Omental fat pad (tissue), 4 donors: ENCODE data around the gene ZBTB48. TPM values are rescaled to one million over a fixed set of nuclear protein-coding genes. Genes with fewer than 3 reads are reported as not detected.
"Not testable (repeated sequence)": the region's sequence is repeated elsewhere in the genome, so short reads cannot be mapped to it uniquely, and the experiment has no call there.

Experiments used
- ATAC-seq: fragments of 150-250 bp; one replicate; pipeline ENCODE4 v1.9.1; 2016; ENCODE audit warnings: mild to moderate bottlenecking, moderate library complexity; ENCODE audit not compliant: low FRiP score
- DNase-seq: peaks from one replicate; pipeline ENCODE4 v3.0.0-alpha.2; 2019; ENCODE audit warnings: low spot score
- total RNA-seq, 4 donors: library from RNA; depleted of rRNA; stranded (reverse); fragments of >200 nt; gene quantifications; one replicate each; pipeline ENCODE4 v1.1.0, GENCODE V29; 2016
- TF ChIP-seq, protein P1 (sequence below), 3 donors: fragments of 450-650 bp; IDR thresholded peaks; one replicate each; pipeline ENCODE4 v1.5.1; 2016 to 2017; ENCODE audit warnings: antibody characterized with exemption in 3 of 3, mild to moderate bottlenecking in 3 of 3, moderate library complexity in 2 of 3

Gene ZBTB48
- total RNA-seq, 4 donors from 2014 or later = 9.9 to 19.2 (median 13.4) TPM

DNA sequence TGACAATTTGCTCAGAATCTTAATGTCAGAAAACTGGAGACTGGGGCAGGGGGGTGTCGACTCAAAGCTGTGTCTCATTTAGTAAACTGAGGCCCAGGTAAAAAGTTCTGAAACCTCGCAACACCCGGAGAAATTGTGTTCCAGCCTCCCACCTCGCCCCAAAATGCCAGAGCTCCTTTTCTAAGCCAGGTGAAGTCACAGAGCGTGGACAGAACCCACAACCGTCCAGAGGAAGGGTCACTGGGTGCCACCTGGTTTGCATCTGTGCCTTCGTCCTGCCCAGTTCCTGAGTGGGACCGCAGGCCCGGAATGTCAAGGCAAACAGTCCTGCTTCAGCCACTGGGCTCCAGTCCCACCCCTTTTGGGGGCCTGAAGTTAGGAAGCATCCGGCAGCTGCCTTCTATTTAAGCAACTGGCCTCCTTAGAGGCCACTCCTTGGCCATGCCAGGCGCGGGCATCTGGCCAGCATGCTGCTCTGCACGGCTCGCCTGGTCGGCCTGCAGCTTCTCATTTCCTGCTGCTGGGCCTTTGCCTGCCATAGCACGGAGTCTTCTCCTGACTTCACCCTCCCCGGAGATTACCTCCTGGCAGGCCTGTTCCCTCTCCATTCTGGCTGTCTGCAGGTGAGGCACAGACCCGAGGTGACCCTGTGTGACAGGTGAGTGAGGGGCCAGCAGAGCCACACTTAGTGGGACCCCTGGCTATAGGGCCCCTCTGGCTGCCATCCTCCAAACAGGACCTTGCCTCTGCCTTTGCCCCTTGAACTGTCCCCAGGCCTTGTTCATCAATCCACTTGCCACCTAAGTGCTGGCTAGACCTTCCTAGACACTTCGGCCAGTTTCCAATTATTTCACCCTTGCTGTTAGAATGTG, 24.7 kb upstream of the ZBTB48 start, which contains the start of gene TAS1R1:
Gene TAS1R1, plus strand, starts transcription at position 401 of the 872 bp plus-strand sequence. Its CDS starts 67 bp downstream, at position 468.
- DNase-seq (no peak), ATAC-seq (no peak)
- TF ChIP-seq, protein P1, sequence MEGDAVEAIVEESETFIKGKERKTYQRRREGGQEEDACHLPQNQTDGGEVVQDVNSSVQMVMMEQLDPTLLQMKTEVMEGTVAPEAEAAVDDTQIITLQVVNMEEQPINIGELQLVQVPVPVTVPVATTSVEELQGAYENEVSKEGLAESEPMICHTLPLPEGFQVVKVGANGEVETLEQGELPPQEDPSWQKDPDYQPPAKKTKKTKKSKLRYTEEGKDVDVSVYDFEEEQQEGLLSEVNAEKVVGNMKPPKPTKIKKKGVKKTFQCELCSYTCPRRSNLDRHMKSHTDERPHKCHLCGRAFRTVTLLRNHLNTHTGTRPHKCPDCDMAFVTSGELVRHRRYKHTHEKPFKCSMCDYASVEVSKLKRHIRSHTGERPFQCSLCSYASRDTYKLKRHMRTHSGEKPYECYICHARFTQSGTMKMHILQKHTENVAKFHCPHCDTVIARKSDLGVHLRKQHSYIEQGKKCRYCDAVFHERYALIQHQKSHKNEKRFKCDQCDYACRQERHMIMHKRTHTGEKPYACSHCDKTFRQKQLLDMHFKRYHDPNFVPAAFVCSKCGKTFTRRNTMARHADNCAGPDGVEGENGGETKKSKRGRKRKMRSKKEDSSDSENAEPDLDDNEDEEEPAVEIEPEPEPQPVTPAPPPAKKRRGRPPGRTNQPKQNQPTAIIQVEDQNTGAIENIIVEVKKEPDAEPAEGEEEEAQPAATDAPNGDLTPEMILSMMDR (IDR thresholded peaks at IDR 0.05) = no peak

- DNase-seq (no peak), ATAC-seq (no peak)
- TF ChIP-seq, protein P1 (IDR thresholded peaks at IDR 0.05) = no peak
These were observed 22.2 kb upstream of the ZBTB48 start for GRCh38 chr1:6557597-6557996.

DNA sequence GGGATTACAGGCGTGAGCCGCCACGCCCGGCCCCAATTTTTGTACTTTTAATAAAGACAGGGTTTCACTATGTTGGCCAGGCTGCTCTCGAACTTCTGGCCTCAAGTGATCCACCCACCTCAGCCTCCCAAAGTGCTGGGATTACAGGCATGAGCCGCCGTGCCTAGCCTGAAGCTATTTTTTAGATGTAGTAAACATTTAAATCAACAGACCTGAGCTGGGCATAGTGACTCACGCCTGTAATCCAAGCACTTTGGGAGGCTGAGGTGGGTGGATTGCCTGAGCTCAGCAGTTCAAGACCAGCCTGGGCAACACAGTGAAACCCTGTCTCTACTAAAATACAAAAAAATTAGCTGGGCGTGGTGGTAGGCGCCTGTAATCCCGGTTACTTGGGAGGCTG, 20.6 kb upstream of the ZBTB48 start:
- DNase-seq, ATAC-seq: not testable (repeated sequence)

- no peak for ATAC-seq
- no peak for DNase-seq
- TF ChIP-seq, protein P1 (IDR thresholded peaks at IDR 0.05) = no peak
These were observed 19.5 kb upstream of the ZBTB48 start for GRCh38 chr1:6560267-6560666.

GRCh38 chr1:6569033-6569432, 10.8 kb upstream of the ZBTB48 start:
- no peak for ATAC-seq
- TF ChIP-seq, protein P1 (IDR thresholded peaks at IDR 0.05) = no peak
- DNase-seq = no peak

GRCh38 chr1:6570100-6570499, 9.7 kb upstream of the ZBTB48 start:
- TF ChIP-seq, protein P1 (IDR thresholded peaks at IDR 0.05) = no peak
- ATAC-seq (no peak), DNase-seq (no peak)

DNA sequence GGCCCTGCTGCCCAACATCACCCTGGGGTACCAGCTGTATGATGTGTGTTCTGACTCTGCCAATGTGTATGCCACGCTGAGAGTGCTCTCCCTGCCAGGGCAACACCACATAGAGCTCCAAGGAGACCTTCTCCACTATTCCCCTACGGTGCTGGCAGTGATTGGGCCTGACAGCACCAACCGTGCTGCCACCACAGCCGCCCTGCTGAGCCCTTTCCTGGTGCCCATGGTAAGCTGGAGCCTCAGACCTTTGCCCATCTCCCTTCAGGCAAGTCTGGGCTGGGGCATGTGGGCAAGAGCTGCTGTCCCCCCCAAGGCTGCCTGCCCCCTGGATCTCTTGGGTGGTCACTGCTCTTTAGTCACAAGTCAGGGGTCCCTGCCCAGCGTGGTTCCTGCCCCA, 8.8 kb upstream of the ZBTB48 start:
- DNase-seq (no peak), ATAC-seq (no peak)
- TF ChIP-seq, protein P1 (IDR thresholded peaks at IDR 0.05) = no peak
